Endothelial cell of umbilical vein (primary cell): ENCODE measurements around the gene NFIC. TPM values are rescaled to one million over a fixed set of nuclear protein-coding genes. Genes with fewer than 3 reads are reported as not detected.

Experiments used
- BruUV-seq: library from RNA; stranded (reverse); fragments of 400-500 nt; replicated peaks from 2 replicates; lab custom pipeline; 2021; lab: Mats Ljungman, UMichigan
- CTCF ChIA-PET: fragments of 300-600, 350-600 bp; sonication (Branson Sonifier 250); formaldehyde crosslinking; loops from one replicate; lab custom pipeline; 2021; ENCODE audit warnings: antibody characterized with exemption, inconsistent platforms; lab: Charles Lee
- POLR2A ChIA-PET: fragments of 300-600, 350-600 bp; sonication (Branson Sonifier 250); formaldehyde crosslinking; loops from one replicate; lab custom pipeline; 2021; ENCODE audit warnings: antibody characterized with exemption, inconsistent platforms; lab: Charles Lee
- DNase-seq: peaks from one replicate; pipeline ENCODE4 v3.0.0-alpha.2; 2011; ENCODE audit warnings: low read depth, low spot score
- FAIRE-seq: peaks from 2 replicates; lab custom pipeline; 2011; peaks lifted over from hg19 to GRCh38; lab: Jason Lieb, UNC
- H2AFZ ChIP-seq: 2 replicates; pipeline ENCODE4 v1.6.0; 2012; ENCODE audit warnings: low read depth, low read length, control low read depth, inconsistent platforms
- H3K27ac ChIP-seq: 2 replicates; pipeline ENCODE4 v1.5.1; 2011; ENCODE audit warnings: low read depth, mild to moderate bottlenecking, control low read depth, low read length, moderate library complexity; ENCODE audit not compliant: insufficient read depth
- H3K27me3 ChIP-seq, 2 experiments: 2 replicates each; pipeline versions ENCODE4 v1.6.0 to v1.6.1; 2011; ENCODE audit warnings: low read length in 2 of 2, mixed read lengths in 1 of 2; ENCODE audit not compliant: control insufficient read depth in 2 of 2, insufficient read depth in 2 of 2
- H3K36me3 ChIP-seq, 2 experiments: 2 replicates in 1 of 2; 3 replicates in 1 of 2; pipeline ENCODE4 v1.5.1; 2011; ENCODE audit warnings: low read length in 2 of 2, mild to moderate bottlenecking in 1 of 2, moderate library complexity in 1 of 2; ENCODE audit not compliant: control insufficient read depth in 2 of 2, insufficient read depth in 2 of 2; ENCODE audit errors: extremely low read depth in 1 of 2
- H3K4me1 ChIP-seq: 3 replicates; pipeline ENCODE4 v1.5.1; 2011; ENCODE audit warnings: mild to moderate bottlenecking, low read length; ENCODE audit not compliant: control insufficient read depth, insufficient read depth; ENCODE audit errors: extremely low read depth
- H3K4me2 ChIP-seq: 2 replicates; pipeline ENCODE4 v1.6.1; 2011; ENCODE audit warnings: low read length, control low read depth, mixed read lengths; ENCODE audit not compliant: insufficient read depth
- H3K4me3 ChIP-seq, 3 experiments: fragments of 200-600 bp in 1 of 3; sonication (generic), shearing (Covaris generic) in 1 of 3; replicated peaks in 1 of 3; 2 replicates each; pipeline ENCODE4 v1.5.1; 2011 to 2016; ENCODE audit warnings: control low read depth in 3 of 3, low read length in 3 of 3, mild to moderate bottlenecking in 2 of 3, inconsistent platforms in 1 of 3, low read depth in 1 of 3, moderate library complexity in 1 of 3; ENCODE audit not compliant: insufficient read depth in 1 of 3
- H3K79me2 ChIP-seq: 2 replicates; pipeline ENCODE4 v1.6.0; 2012; ENCODE audit warnings: low read length, inconsistent platforms; ENCODE audit not compliant: control insufficient read depth, insufficient read depth
- H3K9ac ChIP-seq: replicated peaks from 2 replicates; pipeline ENCODE3; 2011; ENCODE audit warnings: low read length, control low read depth; ENCODE audit not compliant: insufficient read depth; ENCODE audit errors: extremely low read depth
- H3K9me1 ChIP-seq: replicated peaks from 3 replicates; pipeline ENCODE4 v1.6.0; 2011; ENCODE audit warnings: mild to moderate bottlenecking, low read length; ENCODE audit not compliant: control insufficient read depth, insufficient read depth; ENCODE audit errors: extremely low read depth
- H3K9me3 ChIP-seq: replicated peaks from 2 replicates; pipeline ENCODE4 v1.5.1; 2012; ENCODE audit warnings: low read length, inconsistent platforms; ENCODE audit not compliant: control insufficient read depth, insufficient read depth
- H4K20me1 ChIP-seq: replicated peaks from 2 replicates; pipeline ENCODE3; 2011; ENCODE audit warnings: mild to moderate bottlenecking, low read length; ENCODE audit not compliant: control insufficient read depth, insufficient read depth; ENCODE audit errors: extremely low read depth
- EZH2 ChIP-seq: IDR thresholded peaks from 2 replicates; pipeline ENCODE4 v1.6.1; 2012; ENCODE audit warnings: borderline replicate concordance, low read depth, mild to moderate bottlenecking, moderate library complexity, low read length, inconsistent platforms; ENCODE audit not compliant: severe bottlenecking
- FOS ChIP-seq: IDR thresholded peaks from 2 replicates; pipeline ENCODE4 v1.6.1; 2011; ENCODE audit warnings: mild to moderate bottlenecking, low read length, moderate library complexity, borderline replicate concordance; ENCODE audit not compliant: insufficient read depth
- GATA2 ChIP-seq: IDR thresholded peaks from 2 replicates; pipeline ENCODE4 v1.7.0; 2011; ENCODE audit warnings: low read depth, mild to moderate bottlenecking, moderate library complexity, mixed read lengths, low read length; ENCODE audit not compliant: insufficient read length, insufficient read depth
- JUN ChIP-seq: IDR thresholded peaks from 2 replicates; pipeline ENCODE4 v1.6.1; 2011; ENCODE audit warnings: borderline replicate concordance, low read depth; ENCODE audit not compliant: insufficient read length, insufficient read depth
- MAX ChIP-seq: IDR thresholded peaks from 2 replicates; pipeline ENCODE4 v1.6.1; 2011; ENCODE audit not compliant: insufficient read depth, insufficient read length
- MYC ChIP-seq: IDR thresholded peaks from one replicate; pipeline ENCODE4 v1.6.1; 2011; ENCODE audit warnings: mild to moderate bottlenecking, low read depth, low read length
- POLR2A ChIP-seq: IDR thresholded peaks from 2 replicates; pipeline ENCODE4 v1.6.1; 2012; ENCODE audit warnings: low read depth, mild to moderate bottlenecking, control low read depth, low read length
- POLR2AphosphoS5 ChIP-seq: IDR thresholded peaks from 2 replicates; pipeline ENCODE4 v1.6.1; 2012; ENCODE audit warnings: low read depth, mild to moderate bottlenecking, control low read depth, low read length, moderate library complexity; ENCODE audit not compliant: insufficient read depth
- dilution Hi-C: fragments of 300-500 bp; cut with MboI; formaldehyde crosslinking; loops from one replicate; pipeline ENCODE4 v1.15.0; 2019; ENCODE audit warnings: low sequenced_read_pairs; ENCODE audit not compliant: extremely low pct_ligation_motif_present
- intact Hi-C: fragments of 100-400 bp; cut with micrococcal nuclease; formaldehyde crosslinking; loops from one replicate; pipeline ENCODE4 v1.10.0; 2022
- polyA plus RNA-seq, 4 experiments: library from polyadenylated mRNA; depleted of rRNA in 3 of 4; stranded (reverse) in 3 of 4; unstranded in 1 of 4; fragments of >200 nt; gene quantifications; 2 replicates each; pipeline versions ENCODE4 v1.2.1 to v1.2.3, GENCODE V29; 2011 to 2012; ENCODE audit warnings: missing spikeins in 1 of 4
- total RNA-seq: library from RNA; stranded (reverse); gene quantifications from 2 replicates; pipeline ENCODE4 v1.2.3, GENCODE V29; 2021
- TF ChIP-seq, protein P1 (sequence below), 2 donors: IDR thresholded peaks; 1 replicate in 1 of 2; 2 replicates in 1 of 2; pipeline ENCODE4 v1.5.1; 2011; ENCODE audit warnings: low read length in 2 of 2, mild to moderate bottlenecking in 2 of 2, moderate library complexity in 2 of 2, control low read depth in 1 of 2, inconsistent platforms in 1 of 2, low read depth in 1 of 2; ENCODE audit not compliant: insufficient read depth in 1 of 2; ENCODE audit errors: extremely low read depth in 1 of 2

The NFIC gene
- total and polyA plus RNA-seq, 2 donors (not counting 3 experiments of a cell fraction or from before 2014, with no cell fraction given), result 11.4 to 133 TPM

DNA sequence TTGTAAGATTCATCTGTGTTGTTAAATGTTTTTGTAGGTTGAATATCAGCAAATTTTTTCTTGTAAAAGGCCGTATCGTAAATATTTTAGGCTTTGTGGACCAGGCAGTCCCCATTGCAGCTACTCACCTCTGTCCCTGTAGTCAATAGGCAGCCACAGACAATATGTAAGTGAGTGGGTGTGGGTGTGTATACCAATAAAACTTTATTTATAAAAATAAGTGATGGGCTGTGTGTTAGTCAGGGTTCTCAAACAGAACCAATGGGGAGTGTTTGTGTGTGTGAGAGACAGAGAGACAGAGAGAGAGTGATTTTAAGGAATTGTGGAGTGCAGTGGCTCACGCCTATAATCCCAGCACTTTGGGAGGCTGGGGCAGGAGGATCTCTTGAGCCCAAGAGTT, 37.6 kb upstream of the NFIC start:
- no peak overlapping the region for H2AFZ ChIP-seq
- no peak overlapping the region for H3K4me3 ChIP-seq
- dilution Hi-C loops, result no loop called here
- H3K9me3 ChIP-seq, result peaks cover 2% of the 10 kb centered on the region
- DNase-seq (no peak), FAIRE-seq (no peak)
- intact Hi-C loops, result no loop called here
- ChIA-PET POLR2A (no interaction called here), CTCF (interaction anchor here (1.5 to 5.0 kb wide), 5 partner anchors 23 to 158 kb away, joined by 7 to 79 read pairs (median 33); no protein-coding TSS in a partner anchor)
- no TSS peak for BruUV-seq
- no peak overlapping the region for H3K27ac ChIP-seq
- TF ChIP-seq MAX, result no peak
- no peak for TF ChIP-seq FOS
- TF ChIP-seq MYC, result no peak
- no peak for TF ChIP-seq JUN
- TF ChIP-seq EZH2, result no peak
- TF ChIP-seq, protein P1, sequence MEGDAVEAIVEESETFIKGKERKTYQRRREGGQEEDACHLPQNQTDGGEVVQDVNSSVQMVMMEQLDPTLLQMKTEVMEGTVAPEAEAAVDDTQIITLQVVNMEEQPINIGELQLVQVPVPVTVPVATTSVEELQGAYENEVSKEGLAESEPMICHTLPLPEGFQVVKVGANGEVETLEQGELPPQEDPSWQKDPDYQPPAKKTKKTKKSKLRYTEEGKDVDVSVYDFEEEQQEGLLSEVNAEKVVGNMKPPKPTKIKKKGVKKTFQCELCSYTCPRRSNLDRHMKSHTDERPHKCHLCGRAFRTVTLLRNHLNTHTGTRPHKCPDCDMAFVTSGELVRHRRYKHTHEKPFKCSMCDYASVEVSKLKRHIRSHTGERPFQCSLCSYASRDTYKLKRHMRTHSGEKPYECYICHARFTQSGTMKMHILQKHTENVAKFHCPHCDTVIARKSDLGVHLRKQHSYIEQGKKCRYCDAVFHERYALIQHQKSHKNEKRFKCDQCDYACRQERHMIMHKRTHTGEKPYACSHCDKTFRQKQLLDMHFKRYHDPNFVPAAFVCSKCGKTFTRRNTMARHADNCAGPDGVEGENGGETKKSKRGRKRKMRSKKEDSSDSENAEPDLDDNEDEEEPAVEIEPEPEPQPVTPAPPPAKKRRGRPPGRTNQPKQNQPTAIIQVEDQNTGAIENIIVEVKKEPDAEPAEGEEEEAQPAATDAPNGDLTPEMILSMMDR (IDR thresholded peaks at IDR 0.05; ENCODE audit: extremely low read depth in 1 of 2, insufficient read depth in 1 of 2, low read depth in 1 of 2, low read length in 2 of 2), result no peak
- no peak for TF ChIP-seq GATA2
- no peak for TF ChIP-seq POLR2AphosphoS5
- TF ChIP-seq POLR2A, result no peak
- no peak overlapping the region for H3K9ac ChIP-seq
- H3K4me1 ChIP-seq, result no peaks in the 10 kb centered on the region
- H3K27me3 ChIP-seq, result no peaks in the 10 kb centered on the region
- H3K4me2 ChIP-seq, result no peak overlapping the region
- no peaks in the 10 kb centered on the region for H3K79me2 ChIP-seq
- H3K36me3 ChIP-seq, result no peaks in the 10 kb centered on the region
- no peaks in the 10 kb centered on the region for H3K9me1 ChIP-seq
- H4K20me1 ChIP-seq, result no peaks in the 10 kb centered on the region
